HEK293 (cell line): ENCODE data around the gene TMEM191C.
"Not testable (repeated sequence)": the region's sequence is repeated elsewhere in the genome, so short reads cannot be mapped to it uniquely, and the experiment has no call there.

Experiments
- CTCF ChIP-seq: fragments of 450-650 bp; formaldehyde crosslinking; IDR thresholded peaks from 2 replicates; pipeline ENCODE4 v1.5.1; 2016; ENCODE audit warnings: missing biosample characterization, missing genetic modification characterization
- MZF1 ChIP-seq: fragments of 450-650 bp; formaldehyde crosslinking; IDR thresholded peaks from 2 replicates; pipeline ENCODE4 v1.5.1; 2017; ENCODE audit warnings: missing biosample characterization, missing genetic modification characterization, borderline replicate concordance
- TCF7L2 ChIP-seq: IDR thresholded peaks from 2 replicates; pipeline ENCODE4 v1.6.1; 2011; ENCODE audit warnings: low read depth, mild to moderate bottlenecking, inconsistent platforms, low read length, moderate library complexity, borderline replicate concordance
- ZNF121 ChIP-seq: fragments of 450-650 bp; formaldehyde crosslinking; IDR thresholded peaks from 2 replicates; pipeline ENCODE4 v1.5.1; 2016; ENCODE audit warnings: missing biosample characterization, missing genetic modification characterization
- ZNF133 ChIP-seq: fragments of 450-650 bp; formaldehyde crosslinking; IDR thresholded peaks from 2 replicates; pipeline ENCODE4 v1.5.1; 2016; ENCODE audit warnings: missing biosample characterization, missing genetic modification characterization
- ZNF202 ChIP-seq: fragments of 450-650 bp; formaldehyde crosslinking; IDR thresholded peaks from 2 replicates; pipeline ENCODE4 v1.5.1; 2016; ENCODE audit warnings: missing biosample characterization, missing genetic modification characterization, borderline replicate concordance
- ZNF23 ChIP-seq: fragments of 450-650 bp; formaldehyde crosslinking; IDR thresholded peaks from 2 replicates; pipeline ENCODE4 v1.5.1; 2016; ENCODE audit warnings: missing biosample characterization, missing genetic modification characterization, borderline replicate concordance
- ZNF292 ChIP-seq: fragments of 450-650 bp; formaldehyde crosslinking; IDR thresholded peaks from 2 replicates; pipeline ENCODE4 v1.5.1; 2016; ENCODE audit warnings: low read depth, missing biosample characterization, missing genetic modification characterization, borderline replicate concordance
- ZNF354C ChIP-seq: fragments of 450-650 bp; formaldehyde crosslinking; IDR thresholded peaks from 2 replicates; pipeline ENCODE4 v1.5.1; 2016; ENCODE audit warnings: missing biosample characterization, missing genetic modification characterization, low read depth, borderline replicate concordance
- ZNF529 ChIP-seq: fragments of 450-650 bp; formaldehyde crosslinking; IDR thresholded peaks from 2 replicates; pipeline ENCODE4 v1.5.1; 2017; ENCODE audit warnings: missing genetic modification characterization, missing biosample characterization; ENCODE audit not compliant: insufficient replicate concordance
- ZNF660 ChIP-seq: fragments of 450-650 bp; IDR thresholded peaks from 2 replicates; pipeline ENCODE4 v1.5.1; 2018; ENCODE audit warnings: missing biosample characterization, mild to moderate bottlenecking, missing genetic modification characterization
- ZNF677 ChIP-seq: fragments of 450-650 bp; IDR thresholded peaks from 2 replicates; pipeline ENCODE4 v1.5.0; 2018; ENCODE audit warnings: missing biosample characterization, mild to moderate bottlenecking, missing genetic modification characterization, moderate library complexity
- ZNF707 ChIP-seq: fragments of 450-650 bp; formaldehyde crosslinking; IDR thresholded peaks from 2 replicates; pipeline ENCODE4 v1.5.1; 2016; ENCODE audit warnings: missing biosample characterization, missing genetic modification characterization
- ZNF785 ChIP-seq: fragments of 450-650 bp; formaldehyde crosslinking; IDR thresholded peaks from 2 replicates; pipeline ENCODE4 v1.5.1; 2016; ENCODE audit warnings: missing biosample characterization, missing genetic modification characterization

GRCh38 chr22:21487723-21488122 is 20.5 kb downstream of the TMEM191C start:
- TF ChIP-seq CTCF (tag by site-specific recombination); ZNF677 (tag by site-specific recombination); ZNF121 (tag by site-specific recombination); ZNF292 (tag by site-specific recombination); ZNF133; ZNF202 (tag by site-specific recombination); MZF1 (tag by site-specific recombination); ZNF354C; ZNF23 (tag by site-specific recombination); ZNF660 (tag by site-specific recombination); ZNF707 (tag by site-specific recombination); ZNF529 (tag by site-specific recombination); ZNF785 (tag by site-specific recombination); TCF7L2: not testable (repeated sequence)
